ENCODE results near the gene SIPA1L3.
A peak's percentile ranks its signal among the peaks of the same experiment; 100 is the strongest.

SIPA1L3 gene

DNA sequence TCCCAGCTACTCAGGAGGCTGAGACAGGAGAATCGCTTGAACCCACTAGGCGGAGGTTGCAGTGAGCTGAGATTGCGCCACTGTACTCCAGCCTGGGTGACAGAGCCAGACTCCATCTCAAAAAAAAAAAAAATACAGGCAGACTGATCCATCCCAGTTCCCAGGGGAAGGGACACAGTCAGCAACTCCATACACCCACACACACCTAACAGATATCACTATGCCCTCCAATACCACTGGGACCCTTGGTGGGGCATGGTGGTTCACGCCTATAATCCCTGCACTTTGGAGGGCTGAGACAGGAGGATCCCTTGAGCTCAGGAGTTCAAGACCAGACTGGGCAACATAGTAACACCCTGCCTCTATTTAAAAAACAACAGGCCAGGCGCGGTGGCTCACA lies 314.4 kb downstream of the SIPA1L3 start:
- Histone ChIP-seq H3K27me3 (ENCODE audit: insufficient read depth, low read depth) (peaks cover 3% of the 10 kb centered on the region; the same call in 1 of the 2 replicates), H3K27ac (no peak overlapping the region), H3K4me1 (ENCODE audit: low read depth, poor library complexity, severe bottlenecking) (no peaks in the 10 kb centered on the region), H4K20me1 (ENCODE audit: insufficient read depth) (no peaks in the 10 kb centered on the region), H3K4me2 (no peak overlapping the region), H3K9ac (no peak overlapping the region), H3K36me3 (ENCODE audit: insufficient read depth) (no peaks in the 10 kb centered on the region), H3K4me3 (IDR thresholded peaks at IDR 0.05; ENCODE audit: insufficient read depth, low read depth, low read length) (no peak overlapping the region), H2AFZ (ENCODE audit: low read depth) (no peak overlapping the region), H3K79me2 (ENCODE audit: insufficient read depth, low read depth) (no peaks in the 10 kb centered on the region)
- TF ChIP-seq, protein P1, sequence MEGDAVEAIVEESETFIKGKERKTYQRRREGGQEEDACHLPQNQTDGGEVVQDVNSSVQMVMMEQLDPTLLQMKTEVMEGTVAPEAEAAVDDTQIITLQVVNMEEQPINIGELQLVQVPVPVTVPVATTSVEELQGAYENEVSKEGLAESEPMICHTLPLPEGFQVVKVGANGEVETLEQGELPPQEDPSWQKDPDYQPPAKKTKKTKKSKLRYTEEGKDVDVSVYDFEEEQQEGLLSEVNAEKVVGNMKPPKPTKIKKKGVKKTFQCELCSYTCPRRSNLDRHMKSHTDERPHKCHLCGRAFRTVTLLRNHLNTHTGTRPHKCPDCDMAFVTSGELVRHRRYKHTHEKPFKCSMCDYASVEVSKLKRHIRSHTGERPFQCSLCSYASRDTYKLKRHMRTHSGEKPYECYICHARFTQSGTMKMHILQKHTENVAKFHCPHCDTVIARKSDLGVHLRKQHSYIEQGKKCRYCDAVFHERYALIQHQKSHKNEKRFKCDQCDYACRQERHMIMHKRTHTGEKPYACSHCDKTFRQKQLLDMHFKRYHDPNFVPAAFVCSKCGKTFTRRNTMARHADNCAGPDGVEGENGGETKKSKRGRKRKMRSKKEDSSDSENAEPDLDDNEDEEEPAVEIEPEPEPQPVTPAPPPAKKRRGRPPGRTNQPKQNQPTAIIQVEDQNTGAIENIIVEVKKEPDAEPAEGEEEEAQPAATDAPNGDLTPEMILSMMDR (conservative IDR thresholded peaks at IDR 0.05; ENCODE audit: low read depth, low read length): no peak

DNA sequence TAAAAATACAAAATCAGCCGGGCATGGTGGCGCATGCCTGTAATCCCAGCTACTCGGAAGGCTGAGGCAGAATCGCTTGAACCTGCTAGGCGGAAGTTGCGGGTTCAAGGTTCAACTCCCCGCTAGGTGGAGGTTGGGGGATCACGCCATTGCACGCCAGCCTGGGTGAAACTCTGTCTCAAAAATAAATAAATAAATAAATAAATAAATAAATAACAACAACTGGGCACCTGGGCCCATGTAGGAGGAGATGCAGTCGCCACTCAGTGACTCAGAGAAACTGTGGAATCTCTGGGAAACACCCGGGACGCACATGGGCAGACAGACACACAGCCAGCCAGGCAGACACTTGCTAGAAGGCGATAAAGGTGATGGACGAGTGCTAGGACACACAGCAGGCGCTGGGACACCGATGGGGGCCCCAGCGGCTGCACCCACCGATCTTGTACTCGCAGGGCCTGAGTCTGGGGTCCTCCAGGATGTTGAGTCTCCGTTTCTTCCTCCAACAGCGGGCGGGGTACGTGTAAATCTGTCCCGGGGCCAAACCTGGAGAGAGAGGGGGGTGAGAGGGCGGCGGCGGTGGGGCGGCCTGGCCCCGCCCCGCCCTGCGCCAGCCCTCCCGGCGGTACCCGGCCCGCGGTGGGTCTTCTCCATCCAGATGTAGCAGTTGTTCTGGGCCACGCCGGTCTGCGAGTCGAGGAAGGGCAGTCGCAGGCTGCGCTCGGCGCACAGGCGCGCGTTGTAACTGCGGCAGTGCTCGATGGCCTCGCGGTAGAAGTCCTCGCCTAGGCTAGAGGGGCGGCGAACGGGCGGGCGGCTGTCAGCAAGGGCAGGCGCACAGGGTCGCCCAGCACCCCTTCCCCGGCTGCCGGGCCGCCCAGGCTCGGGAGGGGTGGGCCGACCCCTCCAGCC lies 315.2 kb downstream of the SIPA1L3 start:
- H3K36me3 ChIP-seq (ENCODE audit: insufficient read depth): no peaks in the 10 kb centered on the region
- no peak overlapping the region for H3K4me3 ChIP-seq (IDR thresholded peaks at IDR 0.05; ENCODE audit: insufficient read depth, low read depth, low read length)
- H3K79me2 ChIP-seq (ENCODE audit: insufficient read depth, low read depth): no peaks in the 10 kb centered on the region
- no peak overlapping the region for H3K27ac ChIP-seq
- H3K27me3 ChIP-seq (ENCODE audit: insufficient read depth, low read depth): peaks cover 3% of the 10 kb centered on the region; the same call in 1 of the 2 replicates
- TF ChIP-seq, protein P1 (conservative IDR thresholded peaks at IDR 0.05; ENCODE audit: low read depth, low read length): no peak
- H3K9ac ChIP-seq: no peak overlapping the region
- H3K4me1 ChIP-seq (ENCODE audit: low read depth, poor library complexity, severe bottlenecking): no peaks in the 10 kb centered on the region
- no peaks in the 10 kb centered on the region for H4K20me1 ChIP-seq (ENCODE audit: insufficient read depth)
- no peak overlapping the region for H2AFZ ChIP-seq (ENCODE audit: low read depth)
- H3K4me2 ChIP-seq: no peak overlapping the region

DNA sequence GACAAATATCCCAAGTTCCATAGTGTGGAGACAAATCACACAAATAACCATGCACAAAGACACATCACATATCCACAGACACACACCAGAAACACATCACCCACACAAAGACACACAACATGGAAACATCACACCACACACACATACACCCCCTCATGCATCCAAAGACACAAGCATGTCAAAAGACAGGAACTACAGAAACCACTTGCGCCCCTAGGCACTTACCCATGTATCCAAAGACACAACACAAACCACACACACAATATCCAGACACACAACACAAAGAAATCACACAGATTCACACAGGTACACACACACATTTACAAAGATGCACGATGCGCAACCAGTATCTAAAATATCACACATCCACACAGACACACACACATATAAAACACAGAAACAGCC lies 316.1 kb downstream of the SIPA1L3 start:
- Histone ChIP-seq H3K4me3 (IDR thresholded peaks at IDR 0.05; ENCODE audit: insufficient read depth, low read depth, low read length) (no peak overlapping the region), H3K9ac (no peak overlapping the region), H2AFZ (ENCODE audit: low read depth) (no peak overlapping the region)

DNA sequence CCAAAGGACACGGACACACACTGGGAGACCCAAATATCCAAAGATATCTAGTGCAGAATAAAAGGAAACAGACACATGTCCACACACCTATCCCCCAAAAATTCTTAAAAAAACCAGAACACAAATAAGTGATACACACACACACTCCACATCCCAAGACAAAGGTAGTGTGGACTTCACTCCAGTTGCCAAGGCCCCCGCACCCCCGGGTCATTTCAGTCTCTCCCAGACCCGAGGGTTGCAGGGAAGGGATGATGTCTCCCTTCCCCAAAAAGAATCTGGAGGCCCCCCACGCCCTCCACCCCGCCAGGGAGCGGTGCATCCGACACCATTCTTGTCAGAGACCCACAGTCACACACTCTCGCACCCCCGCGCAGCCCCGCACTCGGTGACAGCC lies 316.6 kb downstream of the SIPA1L3 start:
- H3K4me2 ChIP-seq: peak overlapping the region; percentile 42; the same call in 1 of the 2 replicates
- H3K4me3 ChIP-seq (IDR thresholded peaks at IDR 0.05; ENCODE audit: insufficient read depth, low read depth, low read length): no peak overlapping the region
- TF ChIP-seq, protein P1 (conservative IDR thresholded peaks at IDR 0.05; ENCODE audit: low read depth, low read length): no peak
- no peak overlapping the region for H3K9ac ChIP-seq
- H4K20me1 ChIP-seq (ENCODE audit: insufficient read depth): no peaks in the 10 kb centered on the region
- no peaks in the 10 kb centered on the region for H3K36me3 ChIP-seq (ENCODE audit: insufficient read depth)
- H2AFZ ChIP-seq (ENCODE audit: low read depth): peak overlapping the region; percentile 49; the same call in 1 of the 2 replicates
- H3K27me3 ChIP-seq (ENCODE audit: insufficient read depth, low read depth): peaks cover 11% of the 10 kb centered on the region; the same call in 1 of the 2 replicates
- H3K79me2 ChIP-seq (ENCODE audit: insufficient read depth, low read depth): no peaks in the 10 kb centered on the region
- no peak overlapping the region for H3K27ac ChIP-seq
- H3K4me1 ChIP-seq (ENCODE audit: low read depth, poor library complexity, severe bottlenecking): no peaks in the 10 kb centered on the region

More for the DNA sequence above, 316.1 kb downstream of the SIPA1L3 start:
- no peak overlapping the region for H3K27ac ChIP-seq
- no peaks in the 10 kb centered on the region for H3K4me1 ChIP-seq (ENCODE audit: low read depth, poor library complexity, severe bottlenecking)
- no peaks in the 10 kb centered on the region for H3K36me3 ChIP-seq (ENCODE audit: insufficient read depth)
- TF ChIP-seq, protein P1 (conservative IDR thresholded peaks at IDR 0.05; ENCODE audit: low read depth, low read length): no peak
- no peaks in the 10 kb centered on the region for H3K79me2 ChIP-seq (ENCODE audit: insufficient read depth, low read depth)
- no peak overlapping the region for H3K4me2 ChIP-seq
- H3K27me3 ChIP-seq (ENCODE audit: insufficient read depth, low read depth): peaks cover 11% of the 10 kb centered on the region; the same call in 1 of the 2 replicates
- H4K20me1 ChIP-seq (ENCODE audit: insufficient read depth): no peaks in the 10 kb centered on the region

Measured in KMS-11 (cell line).